ENCODE measurements around the gene AGAP1. TPM values are rescaled to one million over a fixed set of nuclear protein-coding genes. Genes with fewer than 3 reads are reported as not detected.

AGAP1 gene
- total RNA-seq, 1 donor from 2014 or later: 39.0 TPM

- Mint-ChIP-seq H3K27ac (ENCODE audit: unreplicated experiment) (no peak overlapping the region), H3K4me1 (ENCODE audit: low read depth) (peaks cover 6% of the 10 kb centered on the region), H3K36me3 (ENCODE audit: low read depth) (no peaks in the 10 kb centered on the region), H3K9me3 (ENCODE audit: low read depth) (peaks cover 4% of the 10 kb centered on the region), H3K4me3 (ENCODE audit: unreplicated experiment) (no peak overlapping the region), H3K27me3 (ENCODE audit: low read depth) (no peaks in the 10 kb centered on the region)
- DNase-seq (ENCODE audit: low spot score): no peak
- TF ChIP-seq CTCF (IDR thresholded peaks at IDR 0.05): no peak
Measured at GRCh38 chr2:235532307-235532706, 38.5 kb downstream of the AGAP1 start.

- DNase-seq (ENCODE audit: low spot score): no peak
- H3K27ac Mint-ChIP-seq (ENCODE audit: unreplicated experiment): no peak overlapping the region
- no peaks in the 10 kb centered on the region for H3K27me3 Mint-ChIP-seq (ENCODE audit: low read depth)
- no peaks in the 10 kb centered on the region for H3K36me3 Mint-ChIP-seq (ENCODE audit: low read depth)
- peaks cover 10% of the 10 kb centered on the region for H3K4me1 Mint-ChIP-seq (ENCODE audit: low read depth)
- TF ChIP-seq CTCF (IDR thresholded peaks at IDR 0.05): no peak
- H3K9me3 Mint-ChIP-seq (ENCODE audit: low read depth): peaks cover 4% of the 10 kb centered on the region
- H3K4me3 Mint-ChIP-seq (ENCODE audit: unreplicated experiment): no peak overlapping the region
Measured at GRCh38 chr2:235533198-235533597, 39.4 kb downstream of the AGAP1 start.

- H3K4me1 Mint-ChIP-seq (ENCODE audit: low read depth): peaks cover 10% of the 10 kb centered on the region
- peaks cover 4% of the 10 kb centered on the region for H3K9me3 Mint-ChIP-seq (ENCODE audit: low read depth)
- no peak overlapping the region for H3K27ac Mint-ChIP-seq (ENCODE audit: unreplicated experiment)
- DNase-seq (ENCODE audit: low spot score): peak; percentile 50
- H3K27me3 Mint-ChIP-seq (ENCODE audit: low read depth): no peaks in the 10 kb centered on the region
- no peaks in the 10 kb centered on the region for H3K36me3 Mint-ChIP-seq (ENCODE audit: low read depth)
- TF ChIP-seq CTCF (IDR thresholded peaks at IDR 0.05): no peak
- no peak overlapping the region for H3K4me3 Mint-ChIP-seq (ENCODE audit: unreplicated experiment)
Measured at GRCh38 chr2:235533616-235534385, 40.0 kb downstream of the AGAP1 start.

- Mint-ChIP-seq H3K9me3 (ENCODE audit: low read depth) (peaks cover 4% of the 10 kb centered on the region), H3K4me1 (ENCODE audit: low read depth) (peaks cover 7% of the 10 kb centered on the region), H3K4me3 (ENCODE audit: unreplicated experiment) (no peak overlapping the region), H3K27ac (ENCODE audit: unreplicated experiment) (no peak overlapping the region), H3K27me3 (ENCODE audit: low read depth) (no peaks in the 10 kb centered on the region), H3K36me3 (ENCODE audit: low read depth) (no peaks in the 10 kb centered on the region)
- peak; percentile 69 for DNase-seq (ENCODE audit: low spot score)
- no peak for TF ChIP-seq CTCF (IDR thresholded peaks at IDR 0.05)
Measured at GRCh38 chr2:235534678-235535422, 41.0 kb downstream of the AGAP1 start.

- peaks cover 7% of the 10 kb centered on the region for H3K4me1 Mint-ChIP-seq (ENCODE audit: low read depth)
- no peaks in the 10 kb centered on the region for H3K36me3 Mint-ChIP-seq (ENCODE audit: low read depth)
- H3K4me3 Mint-ChIP-seq (ENCODE audit: unreplicated experiment): no peak overlapping the region
- peak; percentile 77 for DNase-seq (ENCODE audit: low spot score)
- no peak overlapping the region for H3K27ac Mint-ChIP-seq (ENCODE audit: unreplicated experiment)
- TF ChIP-seq CTCF (IDR thresholded peaks at IDR 0.05): no peak
- H3K27me3 Mint-ChIP-seq (ENCODE audit: low read depth): no peaks in the 10 kb centered on the region
- peaks cover 2% of the 10 kb centered on the region for H3K9me3 Mint-ChIP-seq (ENCODE audit: low read depth)
Measured at GRCh38 chr2:235535423-235536130, 41.7 kb downstream of the AGAP1 start.
